GM23338 (cell line): ENCODE measurements around the gene MPND. TPM values are rescaled to one million over a fixed set of nuclear protein-coding genes. Genes with fewer than 3 reads are reported as not detected.
A peak's percentile ranks its signal among the peaks of the same experiment; 100 is the strongest.

Experiments
- ATAC-seq: fragments of 200-7000 bp; cut with Tn5 transposase; 3 replicates; pipeline ENCODE4 v1.9.1; 2020
- DNase-seq: peaks from one replicate; pipeline ENCODE4 v3.0.0-alpha.2; 2015; ENCODE audit warnings: low spot score
- H2AFZ ChIP-seq: fragments of 200-600 bp; sonication (generic); 2 replicates; pipeline ENCODE4 v1.8.0; 2016; ENCODE audit warnings: antibody characterized with exemption, mild to moderate bottlenecking, moderate library complexity
- H3F3A ChIP-seq: fragments of 200-600 bp; sonication (generic); replicated peaks from 2 replicates; pipeline ENCODE4 v1.8.0; 2017; ENCODE audit warnings: antibody characterized with exemption, mixed run types, low read depth
- H3K27ac ChIP-seq: fragments of 200-600 bp; sonication (generic); 2 replicates; pipeline ENCODE4 v1.6.1; 2016; ENCODE audit warnings: low read depth
- H3K27me3 ChIP-seq: fragments of 200-600 bp; sonication (generic); 2 replicates; pipeline ENCODE4 v1.8.0; 2016; ENCODE audit warnings: mild to moderate bottlenecking, mixed run types, moderate library complexity; ENCODE audit not compliant: insufficient read depth
- H3K36me3 ChIP-seq: fragments of 200-600 bp; sonication (generic); 2 replicates; pipeline ENCODE4 v1.8.0; 2016; ENCODE audit warnings: mild to moderate bottlenecking; ENCODE audit not compliant: insufficient read depth
- H3K4me1 ChIP-seq: fragments of 200-600 bp; sonication (generic); 2 replicates; pipeline ENCODE4 v1.8.0; 2016; ENCODE audit warnings: mild to moderate bottlenecking, moderate library complexity; ENCODE audit not compliant: insufficient read depth
- H3K4me2 ChIP-seq: fragments of 200-600 bp; sonication (generic); 2 replicates; pipeline ENCODE4 v1.7.1; 2017; ENCODE audit warnings: mixed run types
- H3K4me3 ChIP-seq: fragments of 200-600 bp; sonication (generic); 2 replicates; pipeline ENCODE4 v1.6.1; 2016; ENCODE audit warnings: mixed run types
- H3K79me2 ChIP-seq: fragments of 200-600 bp; sonication (generic); replicated peaks from 2 replicates; pipeline ENCODE4 v1.8.0; 2017; ENCODE audit warnings: mild to moderate bottlenecking; ENCODE audit not compliant: insufficient read depth
- H3K9me2 ChIP-seq: fragments of 200-600 bp; sonication (generic); 2 replicates; pipeline ENCODE4 v1.8.0; 2017; ENCODE audit not compliant: insufficient read depth
- H4K20me1 ChIP-seq: fragments of 200-600 bp; sonication (generic); replicated peaks from 2 replicates; pipeline ENCODE4 v1.8.0; 2017; ENCODE audit warnings: mild to moderate bottlenecking; ENCODE audit not compliant: insufficient read depth
- H3K27ac Mint-ChIP-seq: 2 replicates; pipeline ENCODE4 v1.8.0; 2020; ENCODE audit warnings: inconsistent platforms, mild to moderate bottlenecking, moderate library complexity, mixed read lengths
- H3K27me3 Mint-ChIP-seq: 3 replicates; pipeline ENCODE4 v1.8.0; 2022; ENCODE audit warnings: low read depth, mild to moderate bottlenecking, moderate library complexity, mixed read lengths, inconsistent platforms; ENCODE audit not compliant: insufficient read depth, poor library complexity
- H3K36me3 Mint-ChIP-seq: 3 replicates; pipeline ENCODE4 v1.8.0; 2021; ENCODE audit warnings: low read depth, mild to moderate bottlenecking, inconsistent platforms, moderate library complexity, mixed read lengths
- H3K4me1 Mint-ChIP-seq: 3 replicates; pipeline ENCODE4 v1.8.0; 2020; ENCODE audit warnings: mild to moderate bottlenecking, inconsistent platforms, mixed read lengths
- H3K4me3 Mint-ChIP-seq: 3 replicates; pipeline ENCODE4 v1.8.0; 2021; ENCODE audit warnings: moderate library complexity, mild to moderate bottlenecking, inconsistent platforms, mixed read lengths
- H3K9me3 Mint-ChIP-seq: 3 replicates; pipeline ENCODE4 v1.8.0; 2020; ENCODE audit warnings: moderate library complexity, mild to moderate bottlenecking, inconsistent platforms, mixed read lengths
- CREB1 ChIP-seq: fragments of 250-450 bp; sonication (Bioruptor Pico); IDR thresholded peaks from 2 replicates; pipeline ENCODE4 v1.5.0; 2020; ENCODE audit warnings: low read depth, mild to moderate bottlenecking, moderate library complexity
- CTCF ChIP-seq, 2 experiments: fragments of 200-600 bp in 1 of 2; sonication (generic) in 1 of 2; conservative IDR thresholded peaks; 2 replicates each; pipeline versions ENCODE4 v1.5.1 to v1.6.1; 2016 to 2017; ENCODE audit warnings: antibody characterized with exemption in 2 of 2, low read depth in 2 of 2, mild to moderate bottlenecking in 2 of 2, moderate library complexity in 1 of 2
- ETS1 ChIP-seq: IDR thresholded peaks from 2 replicates; pipeline ENCODE4 v1.6.1; 2016; ENCODE audit warnings: antibody characterized with exemption
- EZH2 ChIP-seq: fragments of 200-600 bp; sonication (generic); IDR thresholded peaks from one replicate; pipeline ENCODE4 v1.8.0; 2017; ENCODE audit warnings: antibody characterized with exemption, mild to moderate bottlenecking, low read depth; ENCODE audit not compliant: unreplicated experiment
- JUNB ChIP-seq: IDR thresholded peaks from one replicate; pipeline ENCODE4 v1.6.1; 2016; ENCODE audit warnings: antibody characterized with exemption; ENCODE audit not compliant: unreplicated experiment
- NANOG ChIP-seq: IDR thresholded peaks from 2 replicates; pipeline ENCODE4 v1.6.1; 2016; ENCODE audit warnings: antibody characterized with exemption, borderline replicate concordance
- POLR2AphosphoS5 ChIP-seq: IDR thresholded peaks from 2 replicates; pipeline ENCODE4 v1.6.1; 2016; ENCODE audit warnings: antibody characterized with exemption, low read depth
- REST ChIP-seq: IDR thresholded peaks from one replicate; pipeline ENCODE4 v1.6.1; 2018; ENCODE audit warnings: antibody characterized with exemption; ENCODE audit not compliant: unreplicated experiment
- STAT1 ChIP-seq: IDR thresholded peaks from one replicate; pipeline ENCODE4 v1.6.1; 2016; ENCODE audit warnings: antibody characterized with exemption; ENCODE audit not compliant: unreplicated experiment
- ZNF114 ChIP-seq: fragments of 250-450 bp; sonication (Bioruptor Pico); IDR thresholded peaks from 2 replicates; pipeline ENCODE4 v1.5.0; 2020; ENCODE audit warnings: mild to moderate bottlenecking, moderate library complexity
- ZNF462 ChIP-seq: fragments of 250-450 bp; sonication (Bioruptor Pico); IDR thresholded peaks from 2 replicates; pipeline ENCODE4 v1.5.0; 2020; ENCODE audit warnings: mild to moderate bottlenecking, moderate library complexity
- polyA plus RNA-seq: library from polyadenylated mRNA; unstranded; fragments of >200 nt; fragmentation: Nextera tagmentation; extraction: Ambion mirVana; gene quantifications from 2 replicates; pipeline ENCODE4 v1.2.1, GENCODE V29; 2016
- total RNA-seq: library from RNA; depleted of rRNA; stranded (reverse); fragments of >200 nt; shearing (Covaris generic); gene quantifications from 2 replicates; pipeline ENCODE4 v1.2.3, GENCODE V29; 2014

Gene MPND
- total and polyA plus RNA-seq, 2 experiments from 2014 or later: 11.8 to 15.6 TPM

GRCh38 chr19:4401769-4402170 lies 58.4 kb downstream of the MPND start:
- TF ChIP-seq EZH2: no peak
- TF ChIP-seq CTCF (conservative IDR thresholded peaks at IDR 0.05; ENCODE audit: low read depth in 2 of 2): no peak
- no peak for TF ChIP-seq STAT1
- TF ChIP-seq ZNF114 (CRISPR knock-in tag): no peak
- TF ChIP-seq NANOG: no peak
- TF ChIP-seq JUNB: no peak
- no peak for TF ChIP-seq ZNF462 (CRISPR knock-in tag)
- TF ChIP-seq ETS1: no peak
- no peak for TF ChIP-seq POLR2AphosphoS5
- no peak for TF ChIP-seq REST
- TF ChIP-seq CREB1 (CRISPR knock-in tag): no peak
- H3K79me2 ChIP-seq: peaks cover 84% of the 10 kb centered on the region
- peak overlapping the region; percentile 14; the same call in 1 of the 2 replicates for H3K27ac ChIP-seq
- Mint-ChIP-seq H3K27me3 (peaks cover 6% of the 10 kb centered on the region), H3K4me1 (peaks cover 46% of the 10 kb centered on the region), H3K36me3 (peaks cover 46% of the 10 kb centered on the region), H3K4me3 (peak overlapping the region; percentile 98), H3K27ac (peak overlapping the region; percentile 95), H3K9me3 (no peaks in the 10 kb centered on the region; the same call in 2 of the 3 replicates)
- peaks cover 5% of the 10 kb centered on the region; the same call in 1 of the 2 replicates for H3K36me3 ChIP-seq
- H4K20me1 ChIP-seq: peaks cover 58% of the 10 kb centered on the region
- H3K4me3 ChIP-seq: peak overlapping the region; percentile 38
- no peaks in the 10 kb centered on the region for H3K9me2 ChIP-seq
- ATAC-seq (no peak), DNase-seq (no peak)
- H3F3A ChIP-seq: 0 out of 2 replicates have a peak, but pooled peaks cover 11% of the 10 kb centered on the region
- no peaks in the 10 kb centered on the region for H3K27me3 ChIP-seq
- H3K4me2 ChIP-seq: peak overlapping the region; percentile 65
- H3K4me1 ChIP-seq: peaks cover 44% of the 10 kb centered on the region
- H2AFZ ChIP-seq: no peak overlapping the region
